Measurements from ENCODE around the gene CPSF3. TPM values are rescaled to one million over a fixed set of nuclear protein-coding genes. Genes with fewer than 3 reads are reported as not detected.

The CPSF3 gene
- total RNA-seq, 1 experiment from 2014 or later = 68.5 TPM

DNA sequence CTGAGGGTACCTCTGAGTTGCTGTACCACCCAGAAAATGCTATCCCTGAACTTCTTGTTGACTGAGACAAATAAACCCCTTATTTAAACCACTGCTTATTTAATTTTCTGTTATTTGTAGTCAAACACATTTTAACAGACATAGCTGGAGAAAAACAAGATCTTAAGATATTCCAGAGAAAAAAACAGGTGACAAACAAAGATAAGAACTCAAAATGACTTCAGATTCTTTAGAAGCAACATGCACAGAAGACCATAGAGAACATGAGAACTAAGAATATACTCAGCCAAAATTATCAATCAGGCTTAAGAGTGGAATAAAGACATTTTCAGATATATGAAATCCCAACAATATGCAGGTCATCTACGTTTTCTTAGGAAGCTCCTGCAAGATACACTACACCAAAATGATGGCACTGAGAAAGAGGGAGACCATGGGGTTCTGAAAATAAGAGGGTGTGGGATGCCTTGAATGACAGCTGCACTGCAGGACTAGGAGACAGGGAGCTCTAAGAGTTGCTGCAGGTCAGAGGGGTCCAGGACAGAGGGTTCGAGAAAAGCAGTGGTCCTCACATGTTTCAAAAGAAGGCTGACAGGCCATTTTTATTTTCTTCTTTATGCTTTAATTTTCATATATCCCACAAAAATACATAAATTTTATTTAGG lies 93.8 kb downstream of the CPSF3 start (continued):
- no peak for TF ChIP-seq MAX (IDR thresholded peaks at IDR 0.05)

DNA sequence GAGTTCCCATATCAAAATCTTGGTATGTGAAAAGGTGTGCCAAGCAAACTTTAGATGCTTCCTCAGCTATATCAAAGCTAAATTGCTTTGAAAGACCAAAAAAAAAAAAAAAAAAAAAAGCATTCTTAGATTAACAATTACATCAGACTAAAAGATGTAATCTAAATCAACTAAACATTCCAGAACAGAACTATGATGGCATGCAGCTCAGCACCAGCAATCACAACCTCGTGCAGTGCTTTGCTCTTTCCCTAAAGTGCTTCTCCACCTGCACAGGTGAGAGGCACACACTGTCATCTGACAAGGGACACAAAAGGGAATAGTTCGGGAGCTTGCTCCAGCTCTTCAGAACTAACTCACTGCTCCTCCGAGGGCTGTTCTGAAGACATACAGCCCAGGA lies 94.7 kb downstream of the CPSF3 start:
- Histone ChIP-seq H3K4me2 (ENCODE audit: low read length) (no peak overlapping the region), H4K20me1 (ENCODE audit: insufficient read depth) (no peaks in the 10 kb centered on the region), H3K27me3 (ENCODE audit: insufficient read depth, low read length) (no peaks in the 10 kb centered on the region), H3K9me2 (ENCODE audit: insufficient read depth) (no peaks in the 10 kb centered on the region), H3K4me1 (ENCODE audit: control insufficient read depth in 1 of 2, insufficient read depth in 2 of 2, low read length in 2 of 2) (no peaks in the 10 kb centered on the region), H3K9ac (ENCODE audit: low read length) (no peak overlapping the region), H3K27ac (ENCODE audit: low read depth, low read length) (no peak overlapping the region), H2AFZ (ENCODE audit: low read depth, low read length, poor library complexity, severe bottlenecking) (no peak overlapping the region), H3K4me3 (replicated peaks in 1 of 2; ENCODE audit: low read depth in 1 of 2, low read length in 2 of 2) (no peak overlapping the region), H3K9me3 (ENCODE audit: control insufficient read depth in 1 of 2, insufficient read depth in 1 of 2, low read depth in 1 of 2, low read length in 2 of 2) (no peaks in the 10 kb centered on the region), H3K79me2 (ENCODE audit: insufficient read depth, low read length) (no peaks in the 10 kb centered on the region), H3K36me3 (ENCODE audit: control insufficient read depth in 1 of 2, insufficient read depth in 2 of 2, low read length in 2 of 2) (peaks cover 11 to 16% of the 10 kb centered on the region in 2 experiments; a peak in 3 of 4 replicates)
- no peak for DNase-seq (ENCODE audit: low read depth, low spot score)
- ChIA-PET POLR2A (no interaction called here), CTCF (no interaction called here), RAD21 (ENCODE audit: low non-redundant PET in 1 of 2, low total read pairs in 2 of 2, uncharacterized antibody in 2 of 2, unreplicated experiment in 2 of 2) (no interaction called here)
- TF ChIP-seq SRF (IDR thresholded peaks at IDR 0.05; ENCODE audit: low read depth) (no peak), POLR2A (IDR thresholded peaks at IDR 0.05; ENCODE audit: borderline replicate concordance, extremely low read depth, insufficient read depth, insufficient read length) (no peak), YY1 (IDR thresholded peaks at IDR 0.05; ENCODE audit: extremely low read depth, insufficient replicate concordance, low read depth, low read length) (no peak), ZNF274 (IDR thresholded peaks at IDR 0.05; ENCODE audit: low read depth, low read length) (no peak), CBX3 (IDR thresholded peaks at IDR 0.05; ENCODE audit: low read depth) (no peak), MAX (IDR thresholded peaks at IDR 0.05) (no peak), ZFX (IDR thresholded peaks at IDR 0.05) (no peak), SP1 (IDR thresholded peaks at IDR 0.05; ENCODE audit: low read depth) (no peak), POLR2AphosphoS5 (IDR thresholded peaks at IDR 0.05; ENCODE audit: low read depth, low read length) (no peak), ZBTB33 (IDR thresholded peaks at IDR 0.05; ENCODE audit: extremely low read depth, insufficient replicate concordance, low read length) (no peak), TCF7L2 (IDR thresholded peaks at IDR 0.05; ENCODE audit: borderline replicate concordance, extremely low read depth, insufficient read depth, insufficient read length) (no peak), CEBPB (IDR thresholded peaks at IDR 0.05; ENCODE audit: low read depth) (no peak)
- TF ChIP-seq, protein P1, sequence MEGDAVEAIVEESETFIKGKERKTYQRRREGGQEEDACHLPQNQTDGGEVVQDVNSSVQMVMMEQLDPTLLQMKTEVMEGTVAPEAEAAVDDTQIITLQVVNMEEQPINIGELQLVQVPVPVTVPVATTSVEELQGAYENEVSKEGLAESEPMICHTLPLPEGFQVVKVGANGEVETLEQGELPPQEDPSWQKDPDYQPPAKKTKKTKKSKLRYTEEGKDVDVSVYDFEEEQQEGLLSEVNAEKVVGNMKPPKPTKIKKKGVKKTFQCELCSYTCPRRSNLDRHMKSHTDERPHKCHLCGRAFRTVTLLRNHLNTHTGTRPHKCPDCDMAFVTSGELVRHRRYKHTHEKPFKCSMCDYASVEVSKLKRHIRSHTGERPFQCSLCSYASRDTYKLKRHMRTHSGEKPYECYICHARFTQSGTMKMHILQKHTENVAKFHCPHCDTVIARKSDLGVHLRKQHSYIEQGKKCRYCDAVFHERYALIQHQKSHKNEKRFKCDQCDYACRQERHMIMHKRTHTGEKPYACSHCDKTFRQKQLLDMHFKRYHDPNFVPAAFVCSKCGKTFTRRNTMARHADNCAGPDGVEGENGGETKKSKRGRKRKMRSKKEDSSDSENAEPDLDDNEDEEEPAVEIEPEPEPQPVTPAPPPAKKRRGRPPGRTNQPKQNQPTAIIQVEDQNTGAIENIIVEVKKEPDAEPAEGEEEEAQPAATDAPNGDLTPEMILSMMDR (IDR thresholded peaks at IDR 0.05 in 2 of 3, conservative IDR thresholded peaks at IDR 0.05 in 1 of 3; ENCODE audit: borderline replicate concordance in 1 of 3, insufficient read depth in 1 of 3, low read depth in 2 of 3, low read length in 2 of 3) = no peak
- TF ChIP-seq, protein P2, sequence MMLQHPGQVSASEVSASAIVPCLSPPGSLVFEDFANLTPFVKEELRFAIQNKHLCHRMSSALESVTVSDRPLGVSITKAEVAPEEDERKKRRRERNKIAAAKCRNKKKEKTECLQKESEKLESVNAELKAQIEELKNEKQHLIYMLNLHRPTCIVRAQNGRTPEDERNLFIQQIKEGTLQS (IDR thresholded peaks at IDR 0.05) = no peak
- intact Hi-C loops (cut with micrococcal nuclease) = no loop called here
- no TSS peak for BruUV-seq (replicated peaks)
- no peak for ATAC-seq

Measured in HCT116 (cell line).